Subcutaneous adipose tissue (tissue), 4 donors: ENCODE results near the gene DRG2. TPM values are rescaled to one million over a fixed set of nuclear protein-coding genes. Genes with fewer than 3 reads are reported as not detected.

Experiments used
- CTCF ChIP-seq: fragments of 450-650 bp; IDR thresholded peaks from one replicate; pipeline ENCODE4 v1.5.1; 2016; ENCODE audit warnings: low read depth, mild to moderate bottlenecking, control low read depth, antibody characterized with exemption, moderate library complexity
- total RNA-seq, 4 donors: library from RNA; depleted of rRNA; stranded (reverse); fragments of >200 nt; gene quantifications; one replicate each; pipeline ENCODE4 v1.1.0, GENCODE V29; 2016

The DRG2 gene
- total RNA-seq, 4 donors from 2014 or later = 27.4 to 46.3 (median 35.7) TPM

GRCh38 chr17:18117533-18117932 lies 29.8 kb downstream of the DRG2 start:
- TF ChIP-seq CTCF = no peak

GRCh38 chr17:18117982-18118975 lies 30.5 kb downstream of the DRG2 start:
- TF ChIP-seq CTCF = no peak

- TF ChIP-seq CTCF = no peak
These were observed 31.5 kb downstream of the DRG2 start for GRCh38 chr17:18119166-18119745.

- TF ChIP-seq CTCF = no peak
These were observed 32.2 kb downstream of the DRG2 start for GRCh38 chr17:18119938-18120337.

GRCh38 chr17:18120461-18121017 lies 32.8 kb downstream of the DRG2 start:
- TF ChIP-seq CTCF = no peak

GRCh38 chr17:18121144-18121910 lies 33.6 kb downstream of the DRG2 start:
- TF ChIP-seq CTCF = no peak
